Stomach (tissue), 9 donors: ENCODE data around the gene GALNS. TPM values are rescaled to one million over a fixed set of nuclear protein-coding genes. Genes with fewer than 3 reads are reported as not detected.

Source experiments
- DNase-seq, 2 donors: peaks; one replicate each; pipeline versions ENCODE4 v3.0.0 to v3.0.0-alpha.2; 2013 to 2019
- H3K27ac ChIP-seq, 5 donors: fragments of 200-600 bp in 4 of 5; sonication (generic) in 4 of 5; one replicate each; pipeline ENCODE4 v1.5.1; 2013 to 2019; ENCODE audit warnings: mild to moderate bottlenecking in 1 of 5, moderate library complexity in 1 of 5
- H3K27me3 ChIP-seq, 3 donors: fragments of 200-600 bp; sonication (generic); one replicate each; pipeline ENCODE4 v1.5.1; 2017 to 2019; ENCODE audit warnings: mixed run types in 1 of 3
- H3K36me3 ChIP-seq, 4 donors: fragments of 200-600 bp; sonication (generic); 1 replicate in 3 of 4; 2 replicates in 1 of 4; pipeline ENCODE4 v1.5.1; 2016 to 2019
- H3K4me1 ChIP-seq, 4 donors: fragments of 200-600 bp; sonication (generic); one replicate each; pipeline ENCODE4 v1.5.1; 2016 to 2019
- H3K4me3 ChIP-seq, 4 donors: fragments of 200-600 bp; sonication (generic) in 3 of 4; one replicate each; pipeline ENCODE4 v1.5.1; 2016 to 2019; ENCODE audit warnings: mild to moderate bottlenecking in 1 of 4
- H3K9me3 ChIP-seq, 4 donors: fragments of 200-600 bp; sonication (generic); one replicate each; pipeline ENCODE4 v1.5.1; 2016 to 2019
- CTCF ChIP-seq, 7 experiments: fragments of 450-650 bp in 4 of 7; fragments of 200-600 bp in 3 of 7; sonication (generic) in 3 of 7; IDR thresholded peaks; one replicate each; pipeline ENCODE4 v1.5.1; 2016 to 2019; ENCODE audit warnings: antibody characterized with exemption in 7 of 7, control low read depth in 2 of 7, mild to moderate bottlenecking in 1 of 7
- EP300 ChIP-seq: sonication (generic); formaldehyde crosslinking; IDR thresholded peaks from one replicate; pipeline ENCODE4 v1.6.1; 2017; ENCODE audit warnings: antibody characterized with exemption
- POLR2A ChIP-seq, 4 donors: fragments of 450-650 bp; IDR thresholded peaks; one replicate each; pipeline ENCODE4 v1.6.1; 2016; ENCODE audit warnings: antibody characterized with exemption in 4 of 4, control low read depth in 2 of 4, mild to moderate bottlenecking in 1 of 4, moderate library complexity in 1 of 4
- POLR2AphosphoS5 ChIP-seq, 3 donors: sonication (generic); formaldehyde crosslinking; IDR thresholded peaks; one replicate each; pipeline ENCODE4 v1.6.1; 2016; ENCODE audit warnings: antibody characterized with exemption in 3 of 3
- WGBS, 5 donors: extraction: QIAGEN DNeasy Blood & Tissue Kit in 3 of 5; methylation state at CpG; one replicate each; pipeline versions ENCODE4 v1.1.5 to v1.1.7; 2013 to 2018; 5-methylcytosine and 5-hydroxymethylcytosine counted together
- intact Hi-C: fragments of 100-400 bp; cut with DNase I; formaldehyde crosslinking; loops from one replicate; pipeline ENCODE4 v1.15.1; 2023; ENCODE audit warnings: low total_unique reads
- polyA plus RNA-seq, 3 donors: library from polyadenylated mRNA; stranded (reverse); fragments of 200-250 nt; gene quantifications; one replicate each; pipeline ENCODE4 v1.2.3, GENCODE V29; 2013
- total RNA-seq, 5 donors: library from RNA; depleted of rRNA; stranded (reverse); fragments of >200 nt; gene quantifications; one replicate each; pipeline versions ENCODE4 v1.1.0 to v1.2.3, GENCODE V29; 2014 to 2016
- donor health status: healthy with polysubstance abuse.
- donor health status: Bipolar disorder and iron deficiency.
- donor health status: healthy.

Gene GALNS
- total and polyA plus RNA-seq, 8 donors, result 8.6 to 110 (median 28.2) TPM

GRCh38 chr16:88881007-88881615 lies 24.4 kb upstream of the GALNS start:
- no peaks in the 10 kb centered on the region for H3K9me3 ChIP-seq
- H3K27ac ChIP-seq, result no peak overlapping the region
- H3K4me1 ChIP-seq, result peaks cover 9 to 22% (median 16%) of the 10 kb centered on the region in 4 donors
- H3K27me3 ChIP-seq, result peaks cover 0 to 48% (median 8%) of the 10 kb centered on the region in 3 donors
- peak; percentile 37 to 73 for DNase-seq
- peak overlapping the region; percentile 13 to 37 (median 16) for H3K4me3 ChIP-seq
- WGBS, 5 donors, result 34 to 57% (median 39%) methylated on average over 31 to 46 of the region's 46 CpGs
- peaks cover 0 to 54% (median 39%) of the 10 kb centered on the region in 4 donors for H3K36me3 ChIP-seq
- no peak for TF ChIP-seq POLR2AphosphoS5 (IDR thresholded peaks at IDR 0.05)
- no peak for TF ChIP-seq POLR2A (IDR thresholded peaks at IDR 0.05)
- TF ChIP-seq CTCF (IDR thresholded peaks at IDR 0.05), result no peak
- TF ChIP-seq EP300, result no peak
- intact Hi-C loops, result no loop called here

- peaks cover 9 to 18% (median 16%) of the 10 kb centered on the region in 4 donors for H3K4me1 ChIP-seq
- no peak overlapping the region for H3K27ac ChIP-seq
- peaks cover 0 to 54% (median 39%) of the 10 kb centered on the region in 4 donors for H3K36me3 ChIP-seq
- no peaks in the 10 kb centered on the region for H3K9me3 ChIP-seq
- peaks cover 0 to 48% (median 8%) of the 10 kb centered on the region in 3 donors for H3K27me3 ChIP-seq
- 46 to 62% (median 57%) methylated on average over 29 to 36 of the region's 36 CpGs for WGBS, 5 donors
- H3K4me3 ChIP-seq, result peak overlapping the region in 3 of 4 donors; percentile 16 to 37 (median 17)
- peak in 1 of 2 donors; percentile 38 for DNase-seq
- intact Hi-C loops, result no loop called here
- TF ChIP-seq CTCF (IDR thresholded peaks at IDR 0.05) (no peak), POLR2AphosphoS5 (IDR thresholded peaks at IDR 0.05) (no peak), EP300 (no peak), POLR2A (IDR thresholded peaks at IDR 0.05) (no peak)
These were observed 23.7 kb upstream of the GALNS start for GRCh38 chr16:88880226-88881006.

GRCh38 chr16:88879788-88880055 lies 23.0 kb upstream of the GALNS start:
- no peak overlapping the region for H3K4me3 ChIP-seq
- no peak overlapping the region for H3K27ac ChIP-seq
- H3K27me3 ChIP-seq, result peaks cover 0 to 48% (median 8%) of the 10 kb centered on the region in 3 donors
- TF ChIP-seq POLR2AphosphoS5 (IDR thresholded peaks at IDR 0.05) (no peak), POLR2A (IDR thresholded peaks at IDR 0.05) (no peak), CTCF (IDR thresholded peaks at IDR 0.05) (no peak), EP300 (no peak)
- 79 to 84% (median 80%) methylated on average over 9 to 11 of the region's 11 CpGs for WGBS, 5 donors
- intact Hi-C loops, result no loop called here
- DNase-seq, result no peak
- peaks cover 9 to 18% (median 16%) of the 10 kb centered on the region in 4 donors for H3K4me1 ChIP-seq
- peaks cover 0 to 51% (median 37%) of the 10 kb centered on the region in 4 donors for H3K36me3 ChIP-seq
- no peaks in the 10 kb centered on the region for H3K9me3 ChIP-seq

- DNase-seq, result no peak
- Histone ChIP-seq H3K4me3 (no peak overlapping the region), H3K27me3 (peaks cover 0 to 48% (median 8%) of the 10 kb centered on the region in 3 donors), H3K9me3 (no peaks in the 10 kb centered on the region), H3K36me3 (peaks cover 0 to 48% (median 35%) of the 10 kb centered on the region in 4 donors), H3K4me1 (peaks cover 9 to 18% (median 16%) of the 10 kb centered on the region in 4 donors), H3K27ac (no peak overlapping the region)
- intact Hi-C loops, result no loop called here
- TF ChIP-seq POLR2AphosphoS5 (IDR thresholded peaks at IDR 0.05) (no peak), CTCF (IDR thresholded peaks at IDR 0.05) (no peak), EP300 (no peak), POLR2A (IDR thresholded peaks at IDR 0.05) (no peak)
- 86 to 93% (median 92%) methylated on average over 41 to 45 of the region's 45 CpGs for WGBS, 5 donors
These were observed 22.4 kb upstream of the GALNS start for GRCh38 chr16:88878967-88879787.
